ENCODE measurements around the gene STK32C. TPM values are rescaled to one million over a fixed set of nuclear protein-coding genes. Genes with fewer than 3 reads are reported as not detected.

Gene STK32C
- total RNA-seq, 6 donors from 2014 or later: 4.8 to 18.3 (median 15.6) TPM

GRCh38 chr10:132350391-132350790 lies 42.6 kb upstream of the STK32C start:
- DNase-seq (no peak), ATAC-seq (ENCODE audit: low FRiP score in 2 of 2) (no peak)
- no peak overlapping the region for H3K4me3 ChIP-seq
- H3K9me3 ChIP-seq: no peaks in the 10 kb centered on the region
- WGBS, 2 donors: 85 to 95% methylated on average over 9 to 11 of the region's 11 CpGs
- peaks cover 0 to 43% (median 12%) of the 10 kb centered on the region in 4 donors for H3K36me3 ChIP-seq
- TF ChIP-seq POLR2A (IDR thresholded peaks at IDR 0.05) (no peak), CTCF (IDR thresholded peaks at IDR 0.05) (no peak), EP300 (IDR thresholded peaks at IDR 0.05) (no peak), POLR2AphosphoS5 (IDR thresholded peaks at IDR 0.05) (no peak)
- H3K4me1 ChIP-seq: no peaks in the 10 kb centered on the region
- no peaks in the 10 kb centered on the region for H3K27me3 ChIP-seq
- H3K27ac ChIP-seq: no peak overlapping the region

- no peaks in the 10 kb centered on the region for H3K27me3 ChIP-seq
- H3K4me1 ChIP-seq: no peaks in the 10 kb centered on the region
- ATAC-seq (ENCODE audit: low FRiP score in 2 of 2) (no peak), DNase-seq (no peak)
- H3K27ac ChIP-seq: no peak overlapping the region
- H3K4me3 ChIP-seq: no peak overlapping the region
- no peaks in the 10 kb centered on the region for H3K9me3 ChIP-seq
- H3K36me3 ChIP-seq: peaks cover 0 to 49% (median 14%) of the 10 kb centered on the region in 4 donors
- TF ChIP-seq EP300 (IDR thresholded peaks at IDR 0.05) (no peak), POLR2AphosphoS5 (IDR thresholded peaks at IDR 0.05) (no peak), CTCF (IDR thresholded peaks at IDR 0.05) (no peak), POLR2A (IDR thresholded peaks at IDR 0.05) (no peak)
- 94 to 100% methylated on average over 2 to 6 of the region's 6 CpGs for WGBS, 2 donors
These were observed 42.0 kb upstream of the STK32C start for GRCh38 chr10:132349766-132350165.

GRCh38 chr10:132347931-132348267 lies 40.1 kb upstream of the STK32C start:
- TF ChIP-seq EP300 (IDR thresholded peaks at IDR 0.05) (no peak), POLR2AphosphoS5 (IDR thresholded peaks at IDR 0.05) (no peak), CTCF (IDR thresholded peaks at IDR 0.05) (no peak), POLR2A (IDR thresholded peaks at IDR 0.05) (no peak)
- H3K27ac ChIP-seq: no peak overlapping the region
- DNase-seq: no peak
- no peaks in the 10 kb centered on the region for H3K4me1 ChIP-seq
- WGBS, 2 donors: 94 to 95% methylated on average over 12 to 13 of the region's 13 CpGs
- H3K27me3 ChIP-seq: no peaks in the 10 kb centered on the region
- H3K36me3 ChIP-seq: peaks cover 0 to 46% (median 14%) of the 10 kb centered on the region in 4 donors
- no peak for ATAC-seq (ENCODE audit: low FRiP score in 2 of 2)
- H3K9me3 ChIP-seq: no peaks in the 10 kb centered on the region
- H3K4me3 ChIP-seq: no peak overlapping the region

- DNase-seq (peak in 1 of 2 donors; percentile 18), ATAC-seq (ENCODE audit: low FRiP score in 2 of 2) (peak in 1 of 2 donors; percentile 11)
- no peak overlapping the region for H3K4me3 ChIP-seq
- TF ChIP-seq EP300 (IDR thresholded peaks at IDR 0.05): no peak
- no peak for TF ChIP-seq CTCF (IDR thresholded peaks at IDR 0.05)
- no peak for TF ChIP-seq POLR2AphosphoS5 (IDR thresholded peaks at IDR 0.05)
- no peak for TF ChIP-seq POLR2A (IDR thresholded peaks at IDR 0.05)
- H3K9me3 ChIP-seq: no peaks in the 10 kb centered on the region
- H3K27me3 ChIP-seq: no peaks in the 10 kb centered on the region
- H3K27ac ChIP-seq: no peak overlapping the region
- no peaks in the 10 kb centered on the region for H3K4me1 ChIP-seq
- 93 to 94% methylated on average over 20 to 23 of the region's 23 CpGs for WGBS, 2 donors
- H3K36me3 ChIP-seq: peaks cover 0 to 49% (median 14%) of the 10 kb centered on the region in 4 donors
These were observed 39.6 kb upstream of the STK32C start for GRCh38 chr10:132347211-132347930.

- Histone ChIP-seq H3K4me1 (no peaks in the 10 kb centered on the region), H3K27ac (no peak overlapping the region), H3K4me3 (no peak overlapping the region), H3K36me3 (peaks cover 0 to 49% (median 14%) of the 10 kb centered on the region in 4 donors), H3K27me3 (no peaks in the 10 kb centered on the region), H3K9me3 (no peaks in the 10 kb centered on the region)
- TF ChIP-seq POLR2AphosphoS5 (IDR thresholded peaks at IDR 0.05) (no peak), EP300 (IDR thresholded peaks at IDR 0.05) (no peak), POLR2A (IDR thresholded peaks at IDR 0.05) (no peak), CTCF (IDR thresholded peaks at IDR 0.05) (no peak)
- no peak for ATAC-seq (ENCODE audit: low FRiP score in 2 of 2)
- peak in 1 of 2 donors; percentile 14 for DNase-seq
- 85 to 93% methylated on average over 9 of the region's 9 CpGs for WGBS, 2 donors
These were observed 39.1 kb upstream of the STK32C start for GRCh38 chr10:132346806-132347205.

Data from upper lobe of left lung (tissue), 6 donors.